Measurements from ENCODE around the gene RBMS3.

The RBMS3 gene

GRCh38 chr3:29284497-29284896, 3.6 kb downstream of the RBMS3 start:
- TF ChIP-seq FOXA1 (IDR thresholded peaks at IDR 0.05) = no peak
- no peak for DNase-seq (ENCODE audit: extremely low spot score)
- ChIA-PET POLR2A (no interaction called here), CTCF (no interaction called here)

GRCh38 chr3:29285471-29286071, 4.7 kb downstream of the RBMS3 start:
- no peak for DNase-seq (ENCODE audit: extremely low spot score)
- POLR2A ChIA-PET = no interaction called here
- CTCF ChIA-PET = no interaction called here
- TF ChIP-seq FOXA1 (IDR thresholded peaks at IDR 0.05) = no peak
- no peak for TF ChIP-seq PKNOX1 (IDR thresholded peaks at IDR 0.05)
- no peak for TF ChIP-seq ARNT (IDR thresholded peaks at IDR 0.05)
- TF ChIP-seq FOXM1 (IDR thresholded peaks at IDR 0.05; ENCODE audit: borderline replicate concordance) = no peak
- TF ChIP-seq NFRKB (IDR thresholded peaks at IDR 0.05) = no peak
- TF ChIP-seq SP1 (IDR thresholded peaks at IDR 0.05) = no peak
- no peak for TF ChIP-seq SUZ12 (IDR thresholded peaks at IDR 0.05)

GRCh38 chr3:29286478-29287240, 5.8 kb downstream of the RBMS3 start:
- TF ChIP-seq NFRKB (IDR thresholded peaks at IDR 0.05) (no peak), CTBP1 (IDR thresholded peaks at IDR 0.05; ENCODE audit: borderline replicate concordance) (no peak), ARNT (IDR thresholded peaks at IDR 0.05) (no peak), FOXA1 (IDR thresholded peaks at IDR 0.05) (no peak), ZNF384 (IDR thresholded peaks at IDR 0.05) (no peak), BHLHE40 (IDR thresholded peaks at IDR 0.05; ENCODE audit: borderline replicate concordance) (no peak), TARDBP (IDR thresholded peaks at IDR 0.05) (no peak), ELF4 (IDR thresholded peaks at IDR 0.05) (no peak), LEF1 (IDR thresholded peaks at IDR 0.05; ENCODE audit: borderline replicate concordance) (no peak), PKNOX1 (IDR thresholded peaks at IDR 0.05) (no peak), FOXK2 (IDR thresholded peaks at IDR 0.05) (no peak), SP1 (IDR thresholded peaks at IDR 0.05) (no peak), FOXM1 (IDR thresholded peaks at IDR 0.05; ENCODE audit: borderline replicate concordance) (no peak)
- ChIA-PET CTCF (no interaction called here), POLR2A (no interaction called here)
- no peak for DNase-seq (ENCODE audit: extremely low spot score)

GRCh38 chr3:29290596-29290995, 9.7 kb downstream of the RBMS3 start:
- ChIA-PET CTCF (no interaction called here), POLR2A (no interaction called here)
- DNase-seq (ENCODE audit: extremely low spot score) = no peak
- TF ChIP-seq PKNOX1 (IDR thresholded peaks at IDR 0.05) (no peak), FOXM1 (IDR thresholded peaks at IDR 0.05; ENCODE audit: borderline replicate concordance) (no peak), NFRKB (IDR thresholded peaks at IDR 0.05) (no peak), SUZ12 (IDR thresholded peaks at IDR 0.05) (no peak), FOXK2 (IDR thresholded peaks at IDR 0.05) (no peak), ELF4 (IDR thresholded peaks at IDR 0.05) (no peak), LEF1 (IDR thresholded peaks at IDR 0.05; ENCODE audit: borderline replicate concordance) (no peak)

- CTCF ChIA-PET = no interaction called here
- no peak for DNase-seq (ENCODE audit: extremely low spot score)
- TF ChIP-seq NFRKB (IDR thresholded peaks at IDR 0.05) = no peak
- no peak for TF ChIP-seq SUZ12 (IDR thresholded peaks at IDR 0.05)
- TF ChIP-seq L3MBTL2 (conservative IDR thresholded peaks at IDR 0.05) = no peak
- TF ChIP-seq ELF4 (IDR thresholded peaks at IDR 0.05) = no peak
- TF ChIP-seq FOXA1 (IDR thresholded peaks at IDR 0.05) = no peak
- no peak for TF ChIP-seq CTBP1 (IDR thresholded peaks at IDR 0.05; ENCODE audit: borderline replicate concordance)
- no peak for TF ChIP-seq BHLHE40 (IDR thresholded peaks at IDR 0.05; ENCODE audit: borderline replicate concordance)
- TF ChIP-seq LEF1 (IDR thresholded peaks at IDR 0.05; ENCODE audit: borderline replicate concordance) = no peak
- TF ChIP-seq TARDBP (IDR thresholded peaks at IDR 0.05) = no peak
- no peak for TF ChIP-seq HDGF (IDR thresholded peaks at IDR 0.05; ENCODE audit: borderline replicate concordance)
- TF ChIP-seq PKNOX1 (IDR thresholded peaks at IDR 0.05) = no peak
- no peak for TF ChIP-seq FOXM1 (IDR thresholded peaks at IDR 0.05; ENCODE audit: borderline replicate concordance)
- TF ChIP-seq SP1 (IDR thresholded peaks at IDR 0.05) = no peak
- no peak for TF ChIP-seq ZNF384 (IDR thresholded peaks at IDR 0.05)
- no peak for TF ChIP-seq FOXK2 (IDR thresholded peaks at IDR 0.05)
- no peak for TF ChIP-seq ARNT (IDR thresholded peaks at IDR 0.05)
- POLR2A ChIA-PET = no interaction called here
These were observed 10.6 kb downstream of the RBMS3 start for GRCh38 chr3:29291260-29291981.

- TF ChIP-seq HDGF (IDR thresholded peaks at IDR 0.05; ENCODE audit: borderline replicate concordance) (no peak), L3MBTL2 (conservative IDR thresholded peaks at IDR 0.05) (no peak), LEF1 (IDR thresholded peaks at IDR 0.05; ENCODE audit: borderline replicate concordance) (no peak), FOXA1 (IDR thresholded peaks at IDR 0.05) (no peak), BHLHE40 (IDR thresholded peaks at IDR 0.05; ENCODE audit: borderline replicate concordance) (no peak), CTBP1 (IDR thresholded peaks at IDR 0.05; ENCODE audit: borderline replicate concordance) (no peak), NFRKB (IDR thresholded peaks at IDR 0.05) (no peak), PKNOX1 (IDR thresholded peaks at IDR 0.05) (no peak), TARDBP (IDR thresholded peaks at IDR 0.05) (no peak), SUZ12 (IDR thresholded peaks at IDR 0.05) (no peak)
- ChIA-PET CTCF (interaction anchor here (0.7 kb wide), 2 partner anchors 24 to 66 kb away, joined by 3 to 6 read pairs; no protein-coding TSS in a partner anchor), POLR2A (no interaction called here)
- no peak for DNase-seq (ENCODE audit: extremely low spot score)
These were observed 11.1 kb downstream of the RBMS3 start for GRCh38 chr3:29291982-29292363.

Measured in HEK293T (cell line).